ENCODE results near the gene CHEK1. TPM values are rescaled to one million over a fixed set of nuclear protein-coding genes. Genes with fewer than 3 reads are reported as not detected.

The CHEK1 gene
- total and polyA plus RNA-seq, 9 of the 15 experiments (the other 6 are each of a cell fraction or from before 2014, with no cell fraction given): 62.6 to 108 (median 87.5) TPM

- no peak for TF ChIP-seq ETV6 (IDR thresholded peaks at IDR 0.05; ENCODE audit: borderline replicate concordance in 1 of 2, low read depth in 2 of 2, low read length in 1 of 2)
- no peak for TF ChIP-seq ETV6 (CRISPR knock-in tag; IDR thresholded peaks at IDR 0.05; ENCODE audit: borderline replicate concordance)
- TF ChIP-seq HNRNPUL1 (IDR thresholded peaks at IDR 0.05; ENCODE audit: low read length): no peak
- TF ChIP-seq ZNF75A (CRISPR knock-in tag; IDR thresholded peaks at IDR 0.05): no peak
- TF ChIP-seq KAT8 (IDR thresholded peaks at IDR 0.05; ENCODE audit: low read depth): no peak
- TF ChIP-seq JUN (IDR thresholded peaks at IDR 0.05; ENCODE audit: borderline replicate concordance, low read depth, low read length): no peak
- TF ChIP-seq JUN (CRISPR knock-in tag; IDR thresholded peaks at IDR 0.05; ENCODE audit: borderline replicate concordance): no peak
- no peak for TF ChIP-seq ZNF79 (CRISPR knock-in tag; IDR thresholded peaks at IDR 0.05; ENCODE audit: low read depth)
- no peak for TF ChIP-seq ZNF785 (CRISPR knock-in tag; IDR thresholded peaks at IDR 0.05)
- no peak for TF ChIP-seq HLTF (IDR thresholded peaks at IDR 0.05)
These were observed 70.0 kb downstream of the CHEK1 start (continued) for GRCh38 chr11:125694951-125695350.

GRCh38 chr11:125701018-125701610 is 76.2 kb downstream of the CHEK1 start:
- Histone ChIP-seq H3K27me3 (ENCODE audit: control insufficient read depth in 2 of 2, insufficient read depth in 2 of 2, low read length in 2 of 2) (peaks cover 0 to 33% of the 10 kb centered on the region in 2 experiments; a peak in 2 of 5 replicates), H3K9me1 (ENCODE audit: control insufficient read depth, insufficient read depth, low read length) (no peaks in the 10 kb centered on the region), H3K27ac (ENCODE audit: extremely low read depth, low read depth, low read length) (no peak overlapping the region), H3K36me3 (ENCODE audit: control insufficient read depth, insufficient read depth, low read length) (no peaks in the 10 kb centered on the region), H3K9me3 (replicated peaks; ENCODE audit: control insufficient read depth, insufficient read depth, low read depth, low read length) (no peaks in the 10 kb centered on the region; the same call in 1 of the 2 replicates), H3K9ac (ENCODE audit: insufficient read depth in 1 of 2, low read depth in 2 of 2, low read length in 2 of 2) (no peak overlapping the region), H3K4me3 (no peak overlapping the region), H4K20me1 (replicated peaks; ENCODE audit: control insufficient read depth, insufficient read depth, low read length) (no peaks in the 10 kb centered on the region), H3K79me2 (ENCODE audit: control insufficient read depth, insufficient read depth, low read length) (no peaks in the 10 kb centered on the region), H3K4me2 (ENCODE audit: insufficient read depth, low read length) (no peak overlapping the region), H3K4me1 (replicated peaks in 1 of 2; ENCODE audit: control insufficient read depth in 2 of 2, insufficient read depth in 2 of 2, low read length in 2 of 2) (no peaks in the 10 kb centered on the region; a peak in 1 of 5 replicates), H2AFZ (ENCODE audit: low read depth, low read length) (no peak overlapping the region)
- DNase-seq (ENCODE audit: extremely low read depth in 1 of 4, low spot score in 3 of 4): no peak
- 2% methylated on average over 6 of the region's 6 CpGs for WGBS (ENCODE audit: insufficient coverage, low coverage, missing lambda C conversion rate)
- no peak for ATAC-seq
- no TSS peak for BruUV-seq (replicated peaks)
- ChIA-PET CTCF (ENCODE audit: low intra/inter-chr PET ratio) (no interaction called here), POLR2A (no interaction called here)
- intact Hi-C loops (cut with micrococcal nuclease) (no loop called here), in situ Hi-C loops (cut with MboI) (no loop called here)
- FAIRE-seq: no peak
- TF ChIP-seq TSC22D4 (tag; IDR thresholded peaks at IDR 0.05): no peak
- no peak for TF ChIP-seq ERF (CRISPR knock-in tag; IDR thresholded peaks at IDR 0.05)
- no peak for TF ChIP-seq FOXP4 (CRISPR knock-in tag; IDR thresholded peaks at IDR 0.05; ENCODE audit: borderline replicate concordance)
- no peak for TF ChIP-seq NR4A1 (CRISPR knock-in tag; IDR thresholded peaks at IDR 0.05)
- no peak for TF ChIP-seq NR4A1 (tag; IDR thresholded peaks at IDR 0.05)
- no peak for TF ChIP-seq ZNF232 (CRISPR knock-in tag; IDR thresholded peaks at IDR 0.05)
- TF ChIP-seq KAT2B (IDR thresholded peaks at IDR 0.05; ENCODE audit: low read depth, low read length): no peak
- no peak for TF ChIP-seq MTA3 (IDR thresholded peaks at IDR 0.05; ENCODE audit: borderline replicate concordance)
- no peak for TF ChIP-seq FOXJ3 (CRISPR knock-in tag; IDR thresholded peaks at IDR 0.05)
- TF ChIP-seq CLOCK (CRISPR knock-in tag; IDR thresholded peaks at IDR 0.05; ENCODE audit: borderline replicate concordance): no peak
